DND-41 (cell line): Measurements from ENCODE around the gene SLC16A6.

ENCODE experiments used
- ATAC-seq: fragments of 200-7000 bp; cut with Tn5 transposase; 3 replicates; pipeline ENCODE4 v1.9.1; 2021; ENCODE audit warnings: low read depth; ENCODE audit not compliant: insufficient read depth
- DNase-seq: peaks from one replicate; pipeline ENCODE4 v3.0.0-alpha.2; 2020
- H2AFZ ChIP-seq: 2 replicates; pipeline ENCODE4 v1.6.0; 2012; ENCODE audit warnings: low read depth, low read length
- H3K27ac ChIP-seq: 2 replicates; pipeline ENCODE4 v1.5.1; 2012; ENCODE audit warnings: low read length, inconsistent platforms
- H3K27me3 ChIP-seq: fragments of 200-600 bp; sonication (generic); 2 replicates; pipeline ENCODE4 v1.6.0; 2012; ENCODE audit warnings: low read length, mild to moderate bottlenecking, inconsistent platforms; ENCODE audit not compliant: insufficient read depth, poor library complexity
- H3K36me3 ChIP-seq: 2 replicates; pipeline ENCODE4 v1.5.1; 2012; ENCODE audit warnings: low read length, inconsistent platforms; ENCODE audit not compliant: insufficient read depth
- H3K4me1 ChIP-seq: 2 replicates; pipeline ENCODE4 v1.5.1; 2012; ENCODE audit warnings: mild to moderate bottlenecking, low read length; ENCODE audit not compliant: insufficient read depth
- H3K4me2 ChIP-seq: 2 replicates; pipeline ENCODE4 v1.6.0; 2012; ENCODE audit warnings: mild to moderate bottlenecking, moderate library complexity, low read length, inconsistent platforms; ENCODE audit not compliant: insufficient read depth
- H3K4me3 ChIP-seq, 2 experiments: fragments of 200-600 bp in 1 of 2; shearing (Covaris generic) in 1 of 2; 2 replicates each; pipeline ENCODE4 v1.5.1; 2012 to 2016; ENCODE audit warnings: inconsistent platforms in 2 of 2, low read length in 2 of 2, mild to moderate bottlenecking in 2 of 2, low read depth in 1 of 2, moderate library complexity in 1 of 2
- H3K79me2 ChIP-seq: 2 replicates; pipeline ENCODE4 v1.6.0; 2012; ENCODE audit warnings: low read length, inconsistent platforms; ENCODE audit not compliant: insufficient read depth
- H3K9ac ChIP-seq: 2 replicates; pipeline ENCODE4 v1.6.0; 2012; ENCODE audit warnings: low read depth, mild to moderate bottlenecking, inconsistent platforms, low read length, moderate library complexity
- H3K9me3 ChIP-seq: 2 replicates; pipeline ENCODE4 v1.5.1; 2012; ENCODE audit warnings: low read length, moderate library complexity, mild to moderate bottlenecking, inconsistent platforms; ENCODE audit not compliant: insufficient read depth, severe bottlenecking
- H4K20me1 ChIP-seq: 2 replicates; pipeline ENCODE4 v1.6.0; 2012; ENCODE audit warnings: low read length; ENCODE audit not compliant: insufficient read depth
- CTCF ChIP-seq: IDR thresholded peaks from 2 replicates; pipeline ENCODE4 v1.5.1; 2012; ENCODE audit warnings: borderline replicate concordance, low read length, moderate library complexity, mild to moderate bottlenecking; ENCODE audit not compliant: poor library complexity, severe bottlenecking; ENCODE audit errors: extremely low read depth
- EZH2 ChIP-seq: IDR thresholded peaks from 3 replicates; pipeline ENCODE4 v1.6.1; 2012; ENCODE audit warnings: borderline replicate concordance, low read depth, mild to moderate bottlenecking, moderate library complexity, low read length, inconsistent platforms; ENCODE audit not compliant: severe bottlenecking

SLC16A6 gene

GRCh38 chr17:68317458-68317857, 26.5 kb upstream of the SLC16A6 start:
- H3K27me3 ChIP-seq, result no peaks in the 10 kb centered on the region
- no peak overlapping the region for H2AFZ ChIP-seq
- H3K4me2 ChIP-seq, result no peak overlapping the region
- no peaks in the 10 kb centered on the region for H3K9me3 ChIP-seq
- DNase-seq (no peak), ATAC-seq (no peak)
- no peak overlapping the region for H3K4me3 ChIP-seq
- no peak overlapping the region for H3K27ac ChIP-seq
- H3K4me1 ChIP-seq, result peaks cover 14% of the 10 kb centered on the region
- no peak overlapping the region for H3K9ac ChIP-seq
- H3K36me3 ChIP-seq, result no peaks in the 10 kb centered on the region
- TF ChIP-seq EZH2 (no peak), CTCF (no peak)
- H4K20me1 ChIP-seq, result no peaks in the 10 kb centered on the region; the same call in 1 of the 2 replicates
- no peaks in the 10 kb centered on the region for H3K79me2 ChIP-seq

GRCh38 chr17:68315930-68316329, 25.0 kb upstream of the SLC16A6 start:
- ATAC-seq, result no peak
- no peak overlapping the region for H3K4me2 ChIP-seq
- no peak overlapping the region for H3K27ac ChIP-seq
- peaks cover 14% of the 10 kb centered on the region for H3K4me1 ChIP-seq
- no peak for TF ChIP-seq CTCF
- TF ChIP-seq EZH2, result no peak
- no peaks in the 10 kb centered on the region for H3K27me3 ChIP-seq
- no peaks in the 10 kb centered on the region for H3K79me2 ChIP-seq
- no peak for DNase-seq
- no peaks in the 10 kb centered on the region for H3K9me3 ChIP-seq
- H3K4me3 ChIP-seq, result no peak overlapping the region
- no peaks in the 10 kb centered on the region for H3K36me3 ChIP-seq
- no peak overlapping the region for H3K9ac ChIP-seq
- no peak overlapping the region for H2AFZ ChIP-seq
- no peaks in the 10 kb centered on the region; the same call in 1 of the 2 replicates for H4K20me1 ChIP-seq

GRCh38 chr17:68314916-68315535, 24.1 kb upstream of the SLC16A6 start:
- H3K36me3 ChIP-seq, result no peaks in the 10 kb centered on the region
- H3K27me3 ChIP-seq, result no peaks in the 10 kb centered on the region
- ATAC-seq, result peak; percentile 68
- no peaks in the 10 kb centered on the region for H3K79me2 ChIP-seq
- no peak overlapping the region for H2AFZ ChIP-seq
- no peaks in the 10 kb centered on the region; the same call in 1 of the 2 replicates for H4K20me1 ChIP-seq
- no peaks in the 10 kb centered on the region for H3K9me3 ChIP-seq
- no peak overlapping the region for H3K4me3 ChIP-seq
- no peak overlapping the region for H3K4me2 ChIP-seq
- DNase-seq, result no peak
- TF ChIP-seq CTCF, result no peak
- no peak for TF ChIP-seq EZH2
- H3K9ac ChIP-seq, result no peak overlapping the region
- peaks cover 14% of the 10 kb centered on the region for H3K4me1 ChIP-seq
- H3K27ac ChIP-seq, result no peak overlapping the region
